SU-DHL-6 (cell line): ENCODE measurements around the gene SLFN5.

Experiments
- H2AFZ ChIP-seq: fragments of 200-600 bp; sonication (generic); 2 replicates; pipeline ENCODE4 v1.6.1; 2014; ENCODE audit warnings: low read depth, mild to moderate bottlenecking, moderate library complexity, mixed read lengths, antibody characterized with exemption, low read length; ENCODE audit not compliant: severe bottlenecking
- H3F3A ChIP-seq: fragments of 200-600 bp; shearing (Covaris generic); 2 replicates; pipeline ENCODE4 v1.6.0; 2016; ENCODE audit warnings: antibody characterized with exemption, mild to moderate bottlenecking; ENCODE audit not compliant: insufficient read depth
- H3K27ac ChIP-seq: fragments of 200-600 bp; sonication (generic); 2 replicates; pipeline ENCODE4 v1.5.1; 2016; ENCODE audit warnings: low read depth, mild to moderate bottlenecking, low read length, moderate library complexity, mixed read lengths
- H3K27me3 ChIP-seq: fragments of 200-600 bp; sonication (generic), shearing (Covaris generic); 2 replicates; pipeline ENCODE4 v1.6.0; 2014; ENCODE audit warnings: mild to moderate bottlenecking, low read length
- H3K36me3 ChIP-seq: fragments of 200-600 bp; sonication (generic); 2 replicates; pipeline ENCODE4 v1.6.1; 2014; ENCODE audit warnings: mild to moderate bottlenecking, low read length, mixed read lengths
- H3K4me2 ChIP-seq: fragments of 300-600, 200-600 bp; shearing (Covaris generic), sonication (generic); 2 replicates; pipeline ENCODE4 v1.6.0; 2014; ENCODE audit warnings: low read length, low read depth, mild to moderate bottlenecking; ENCODE audit not compliant: poor library complexity, severe bottlenecking
- H3K4me3 ChIP-seq: fragments of 200-600 bp; sonication (generic); 2 replicates; pipeline ENCODE4 v1.5.1; 2014; ENCODE audit warnings: antibody characterized with exemption, low read length, mild to moderate bottlenecking, mixed read lengths; ENCODE audit not compliant: insufficient read depth, poor library complexity, severe bottlenecking
- H3K79me2 ChIP-seq: fragments of 200-600 bp; sonication (generic); 2 replicates; pipeline ENCODE4 v1.6.1; 2014; ENCODE audit warnings: mild to moderate bottlenecking, low read length, moderate library complexity; ENCODE audit not compliant: insufficient read depth
- H3K9ac ChIP-seq: fragments of 200-600 bp; sonication (generic); 2 replicates; pipeline ENCODE4 v1.7.0; 2014; ENCODE audit warnings: mild to moderate bottlenecking, low read length
- H3K9me2 ChIP-seq: fragments of 200-600 bp; sonication (generic); replicated peaks from 2 replicates; pipeline ENCODE4 v1.6.1; 2014; ENCODE audit warnings: low read length; ENCODE audit not compliant: insufficient read depth
- H3K9me3 ChIP-seq: fragments of 200-600 bp; sonication (generic); 2 replicates; pipeline ENCODE4 v1.6.1; 2014; ENCODE audit warnings: low read length, mixed read lengths; ENCODE audit not compliant: insufficient read depth
- H4K20me1 ChIP-seq: fragments of 200-600 bp; sonication (generic); 2 replicates; pipeline ENCODE4 v1.6.1; 2014; ENCODE audit warnings: low read depth, mild to moderate bottlenecking, antibody characterized with exemption, low read length, moderate library complexity, mixed read lengths
- EZH2phosphoT487 ChIP-seq: fragments of 200-600 bp; sonication (generic), shearing (Covaris generic); conservative IDR thresholded peaks from 2 replicates; pipeline ENCODE4 v1.6.1; 2018; ENCODE audit warnings: mild to moderate bottlenecking, antibody characterized with exemption, low read length, moderate library complexity, mixed read lengths
- TF ChIP-seq, protein P1 (sequence below): fragments of 200-600 bp; sonication (generic); IDR thresholded peaks from one replicate; pipeline ENCODE4 v1.5.1; 2017; ENCODE audit warnings: antibody characterized with exemption, mild to moderate bottlenecking, low read length, moderate library complexity; ENCODE audit not compliant: insufficient read depth, poor library complexity, severe bottlenecking

Gene SLFN5

DNA sequence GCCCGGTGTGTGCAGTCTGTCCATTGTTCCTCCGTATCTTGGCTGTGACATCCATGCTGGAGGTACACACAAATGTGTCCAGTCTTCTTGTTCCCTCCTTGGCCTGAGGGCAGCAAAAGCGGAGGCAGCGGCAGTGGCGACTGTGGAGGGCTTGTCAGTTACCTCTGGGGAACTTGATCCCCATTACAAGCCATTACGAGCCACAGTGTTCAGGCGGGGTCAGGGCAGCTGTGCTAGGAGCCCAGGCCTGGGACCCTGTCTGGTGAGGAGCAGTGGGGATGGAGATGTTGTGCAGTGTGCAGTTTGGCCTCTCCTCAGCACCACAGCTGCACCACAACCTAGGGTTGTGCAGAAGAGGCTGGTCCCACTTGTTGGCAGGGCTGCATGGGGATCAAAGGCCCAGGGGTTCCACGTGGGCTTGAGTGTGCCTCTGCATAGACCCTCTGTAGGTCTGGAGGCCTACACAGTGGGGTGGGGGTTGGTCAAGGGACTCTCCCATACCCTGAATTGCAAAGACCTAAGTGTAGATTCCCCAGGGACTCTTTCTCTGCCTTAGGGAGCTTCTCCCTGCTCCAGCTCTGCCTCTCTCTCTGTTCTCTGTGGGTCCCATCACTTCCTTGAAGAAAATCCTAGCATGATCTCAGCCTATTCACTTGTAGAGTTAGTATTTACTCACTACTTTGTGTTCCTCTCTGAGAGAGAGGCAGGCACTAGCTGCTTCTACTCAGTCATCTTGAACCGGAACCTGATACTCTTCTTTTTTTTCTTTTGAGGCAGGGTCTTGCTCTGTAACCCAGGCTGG lies 71.7 kb downstream of the SLFN5 start:
- Histone ChIP-seq H2AFZ (no peak overlapping the region), H3K4me3 (no peak overlapping the region), H3K9ac (no peak overlapping the region), H3K27me3 (no peaks in the 10 kb centered on the region), H3K27ac (no peak overlapping the region), H3K36me3 (no peaks in the 10 kb centered on the region), H3K9me2 (no peaks in the 10 kb centered on the region), H3F3A (no peaks in the 10 kb centered on the region), H3K79me2 (no peaks in the 10 kb centered on the region), H4K20me1 (no peaks in the 10 kb centered on the region), H3K9me3 (no peaks in the 10 kb centered on the region), H3K4me2 (no peak overlapping the region)
- TF ChIP-seq, protein P1, sequence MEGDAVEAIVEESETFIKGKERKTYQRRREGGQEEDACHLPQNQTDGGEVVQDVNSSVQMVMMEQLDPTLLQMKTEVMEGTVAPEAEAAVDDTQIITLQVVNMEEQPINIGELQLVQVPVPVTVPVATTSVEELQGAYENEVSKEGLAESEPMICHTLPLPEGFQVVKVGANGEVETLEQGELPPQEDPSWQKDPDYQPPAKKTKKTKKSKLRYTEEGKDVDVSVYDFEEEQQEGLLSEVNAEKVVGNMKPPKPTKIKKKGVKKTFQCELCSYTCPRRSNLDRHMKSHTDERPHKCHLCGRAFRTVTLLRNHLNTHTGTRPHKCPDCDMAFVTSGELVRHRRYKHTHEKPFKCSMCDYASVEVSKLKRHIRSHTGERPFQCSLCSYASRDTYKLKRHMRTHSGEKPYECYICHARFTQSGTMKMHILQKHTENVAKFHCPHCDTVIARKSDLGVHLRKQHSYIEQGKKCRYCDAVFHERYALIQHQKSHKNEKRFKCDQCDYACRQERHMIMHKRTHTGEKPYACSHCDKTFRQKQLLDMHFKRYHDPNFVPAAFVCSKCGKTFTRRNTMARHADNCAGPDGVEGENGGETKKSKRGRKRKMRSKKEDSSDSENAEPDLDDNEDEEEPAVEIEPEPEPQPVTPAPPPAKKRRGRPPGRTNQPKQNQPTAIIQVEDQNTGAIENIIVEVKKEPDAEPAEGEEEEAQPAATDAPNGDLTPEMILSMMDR, result no peak
- TF ChIP-seq EZH2phosphoT487, result no peak

DNA sequence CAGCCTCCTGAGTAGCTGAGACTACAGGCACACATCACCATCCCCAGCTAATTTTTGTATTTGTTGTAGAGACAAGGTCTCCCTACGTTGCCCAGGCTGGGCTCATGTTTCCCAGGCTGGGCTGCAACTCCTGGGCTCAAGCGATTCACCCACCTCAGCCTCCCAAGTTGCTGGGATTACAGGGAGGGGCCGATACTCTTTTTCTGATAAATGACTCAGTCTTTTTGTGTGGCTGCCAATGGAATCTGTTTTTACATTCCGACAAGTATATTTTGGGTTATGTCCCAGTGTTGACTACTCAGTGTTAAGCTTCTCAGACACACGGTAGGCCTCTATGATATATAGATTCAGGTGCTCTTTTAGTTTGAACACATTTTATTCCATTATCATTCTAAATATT lies 72.4 kb downstream of the SLFN5 start:
- no peaks in the 10 kb centered on the region for H3K79me2 ChIP-seq
- H3K9me3 ChIP-seq, result no peaks in the 10 kb centered on the region
- no peaks in the 10 kb centered on the region for H3K36me3 ChIP-seq
- no peak overlapping the region for H3K9ac ChIP-seq
- TF ChIP-seq EZH2phosphoT487, result no peak
- TF ChIP-seq, protein P1, result no peak
- no peaks in the 10 kb centered on the region for H3K27me3 ChIP-seq
- no peak overlapping the region for H2AFZ ChIP-seq
- no peak overlapping the region for H3K4me3 ChIP-seq
- no peaks in the 10 kb centered on the region for H4K20me1 ChIP-seq
- H3K27ac ChIP-seq, result no peak overlapping the region
- no peak overlapping the region for H3K4me2 ChIP-seq
- H3K9me2 ChIP-seq, result no peaks in the 10 kb centered on the region
- no peaks in the 10 kb centered on the region for H3F3A ChIP-seq

DNA sequence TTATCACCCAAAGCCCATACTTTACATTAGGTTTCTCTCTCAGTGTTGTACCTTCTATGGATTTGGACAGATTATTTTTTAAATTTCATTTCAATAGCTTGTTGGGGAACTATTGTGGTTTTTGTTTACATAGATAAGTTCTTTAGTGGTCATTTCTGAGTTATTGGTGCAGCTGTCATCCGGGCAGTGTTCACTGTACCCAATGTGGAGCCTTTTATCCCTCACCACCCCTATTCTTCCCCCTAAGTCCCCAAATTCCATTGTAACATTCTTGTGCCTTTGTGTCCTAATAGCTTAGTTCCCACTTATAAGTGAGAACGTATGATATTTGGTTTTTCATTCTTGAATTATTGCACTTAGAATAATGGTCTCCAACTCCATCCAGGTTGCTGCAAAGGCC lies 73.1 kb downstream of the SLFN5 start:
- Histone ChIP-seq H3K27me3 (no peaks in the 10 kb centered on the region), H3K27ac (no peak overlapping the region), H3K9ac (no peak overlapping the region), H3K9me3 (no peaks in the 10 kb centered on the region), H3K4me2 (no peak overlapping the region), H4K20me1 (no peaks in the 10 kb centered on the region), H3K79me2 (no peaks in the 10 kb centered on the region), H3K36me3 (no peaks in the 10 kb centered on the region), H3K9me2 (no peaks in the 10 kb centered on the region), H2AFZ (no peak overlapping the region), H3K4me3 (no peak overlapping the region), H3F3A (no peaks in the 10 kb centered on the region)
- no peak for TF ChIP-seq EZH2phosphoT487
- TF ChIP-seq, protein P1, result no peak
